CD4-positive, alpha-beta T cell treated with Interleukin-21 for 1 hour (primary cell): ENCODE data around the gene AFF1.
"Not testable (repeated sequence)": the region's sequence is repeated elsewhere in the genome, so short reads cannot be mapped to it uniquely, and the experiment has no call there.

Experiments
- DNase-seq: peaks from one replicate; pipeline ENCODE4 v3.0.0-alpha.2; 2020

AFF1 gene

DNA sequence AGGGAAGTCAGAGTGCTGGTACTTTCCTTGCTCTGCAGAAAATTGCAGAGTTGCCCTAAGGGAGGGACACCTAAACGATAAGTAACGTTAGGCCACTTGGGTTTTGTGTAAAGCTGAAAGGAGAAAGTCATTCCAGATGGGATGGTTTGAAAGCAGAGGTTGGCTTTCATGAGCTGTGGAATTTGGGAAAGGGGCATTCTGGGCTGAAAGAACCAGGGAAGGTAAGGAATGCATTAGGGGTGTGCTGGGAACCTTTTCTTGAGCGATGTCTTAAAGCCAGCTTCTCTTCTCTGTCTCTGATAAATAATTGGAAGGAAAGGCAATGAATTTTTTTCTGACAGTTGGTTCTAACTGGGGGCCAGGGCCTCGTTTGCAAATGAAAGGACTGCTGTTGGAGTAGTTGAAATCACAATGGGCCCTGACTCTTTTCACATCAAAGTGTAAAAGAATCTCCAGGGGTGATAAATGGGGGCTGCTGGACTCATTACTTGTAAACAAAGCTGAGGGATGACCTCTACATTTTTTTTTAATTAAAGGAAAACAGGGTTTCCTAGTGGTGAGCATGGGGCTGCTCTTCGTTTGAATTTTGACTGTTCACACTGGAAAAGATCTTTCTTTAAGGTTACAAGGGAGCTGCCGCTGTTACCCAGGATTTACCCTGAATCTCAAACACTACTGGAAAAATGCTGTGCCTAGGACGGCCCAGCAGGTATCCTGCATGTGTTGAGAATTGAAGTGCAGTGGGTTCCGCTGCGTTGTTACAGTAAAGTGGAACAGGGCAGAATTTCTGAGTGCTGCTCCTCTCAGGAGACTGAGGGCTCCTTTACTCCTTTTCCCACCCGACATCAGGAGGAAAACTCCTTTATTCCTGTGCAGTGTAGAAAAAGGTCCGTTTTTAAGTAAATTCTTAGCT is 25.0 kb downstream of the AFF1 start:
- DNase-seq: no peak

DNA sequence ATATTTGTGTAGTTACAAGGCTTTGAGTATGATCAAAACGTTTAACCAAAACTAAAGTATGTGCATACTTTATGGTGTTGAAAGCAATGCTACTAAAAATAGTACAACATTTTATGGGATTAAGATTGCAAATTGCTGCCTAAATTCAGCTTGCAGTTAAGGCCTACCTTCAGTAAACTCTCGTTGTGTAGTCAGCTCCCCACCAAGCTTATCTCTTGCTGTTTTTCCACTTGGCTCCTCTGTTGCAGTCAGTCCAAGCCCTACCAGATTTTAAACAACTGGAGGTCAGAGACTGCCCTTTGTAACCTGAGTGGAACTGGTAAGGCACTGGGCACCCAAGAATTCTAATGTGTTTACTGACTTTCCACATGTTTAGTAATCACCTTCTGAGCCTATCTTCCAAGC is 25.7 kb downstream of the AFF1 start:
- DNase-seq: no peak

DNA sequence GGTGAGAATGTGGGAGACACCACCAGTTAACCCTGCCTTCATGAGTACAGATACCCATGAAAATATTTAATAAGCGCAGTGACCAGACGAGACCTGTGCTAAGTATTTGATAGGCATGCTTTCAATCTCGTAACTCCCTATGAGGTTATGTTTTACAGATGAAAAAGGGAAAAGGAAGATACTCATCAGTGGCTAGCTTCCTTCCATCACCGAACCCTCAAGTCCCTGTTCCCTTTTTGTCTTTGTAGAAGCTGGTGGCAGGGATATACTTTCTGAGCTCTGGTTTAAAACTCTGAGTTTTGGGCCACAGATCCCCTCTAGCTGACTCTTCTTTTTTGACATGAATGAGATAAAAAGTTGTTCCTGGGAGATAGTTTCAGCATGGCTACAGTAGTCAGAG is 26.3 kb downstream of the AFF1 start:
- no peak for DNase-seq

DNA sequence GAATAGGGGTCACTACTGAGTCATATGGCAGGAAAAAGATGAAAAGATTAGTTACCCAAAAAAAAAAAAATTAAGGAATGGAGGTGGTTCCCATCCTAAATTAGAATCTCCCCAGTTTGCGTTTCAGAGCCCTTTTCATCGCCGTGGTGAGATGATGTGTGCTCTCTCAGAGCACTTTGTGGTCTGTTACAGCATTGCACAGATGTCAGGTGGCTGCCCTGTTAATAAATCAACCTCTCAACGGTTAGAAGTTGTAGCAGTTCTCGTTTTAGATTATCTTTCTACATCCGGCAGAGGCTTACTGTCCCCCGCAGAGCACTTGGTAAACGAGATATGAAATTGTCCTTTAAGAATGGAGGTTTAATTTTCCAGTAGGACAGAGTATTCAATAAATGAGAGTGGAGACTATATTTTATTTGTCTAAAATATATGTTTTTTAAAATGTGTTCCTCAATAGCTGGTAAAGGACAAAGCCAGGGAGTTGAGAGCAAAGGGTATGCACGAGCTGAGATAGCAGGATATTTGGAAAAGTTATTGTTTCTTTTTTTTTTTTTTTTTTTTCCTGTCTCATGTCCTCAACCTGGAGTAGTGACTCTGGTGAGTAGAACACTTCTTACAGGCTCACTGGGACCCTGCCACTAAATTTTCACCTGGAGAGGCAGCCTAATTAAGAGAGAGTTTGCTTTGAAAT is 26.9 kb downstream of the AFF1 start:
- DNase-seq: no peak

DNA sequence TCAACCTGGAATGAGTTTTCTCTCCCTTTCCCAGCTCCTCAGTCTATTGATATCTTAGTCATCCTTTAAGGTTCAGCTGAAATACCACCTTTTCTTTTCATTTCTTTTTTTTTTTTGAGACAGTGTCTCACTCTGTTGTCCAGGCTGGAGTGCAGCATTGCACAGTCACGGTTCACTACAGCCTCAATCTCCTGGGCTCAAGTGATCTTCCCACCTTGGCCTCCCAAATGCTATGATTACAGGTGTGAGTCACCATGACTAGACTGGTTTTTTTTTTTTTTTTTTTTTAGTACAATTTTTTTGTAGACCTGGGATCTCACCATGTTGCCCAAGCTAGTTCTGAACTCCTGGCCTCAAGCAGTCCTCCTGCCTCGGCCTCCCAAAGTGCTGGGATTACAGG is 28.9 kb downstream of the AFF1 start:
- DNase-seq: no peak

DNA sequence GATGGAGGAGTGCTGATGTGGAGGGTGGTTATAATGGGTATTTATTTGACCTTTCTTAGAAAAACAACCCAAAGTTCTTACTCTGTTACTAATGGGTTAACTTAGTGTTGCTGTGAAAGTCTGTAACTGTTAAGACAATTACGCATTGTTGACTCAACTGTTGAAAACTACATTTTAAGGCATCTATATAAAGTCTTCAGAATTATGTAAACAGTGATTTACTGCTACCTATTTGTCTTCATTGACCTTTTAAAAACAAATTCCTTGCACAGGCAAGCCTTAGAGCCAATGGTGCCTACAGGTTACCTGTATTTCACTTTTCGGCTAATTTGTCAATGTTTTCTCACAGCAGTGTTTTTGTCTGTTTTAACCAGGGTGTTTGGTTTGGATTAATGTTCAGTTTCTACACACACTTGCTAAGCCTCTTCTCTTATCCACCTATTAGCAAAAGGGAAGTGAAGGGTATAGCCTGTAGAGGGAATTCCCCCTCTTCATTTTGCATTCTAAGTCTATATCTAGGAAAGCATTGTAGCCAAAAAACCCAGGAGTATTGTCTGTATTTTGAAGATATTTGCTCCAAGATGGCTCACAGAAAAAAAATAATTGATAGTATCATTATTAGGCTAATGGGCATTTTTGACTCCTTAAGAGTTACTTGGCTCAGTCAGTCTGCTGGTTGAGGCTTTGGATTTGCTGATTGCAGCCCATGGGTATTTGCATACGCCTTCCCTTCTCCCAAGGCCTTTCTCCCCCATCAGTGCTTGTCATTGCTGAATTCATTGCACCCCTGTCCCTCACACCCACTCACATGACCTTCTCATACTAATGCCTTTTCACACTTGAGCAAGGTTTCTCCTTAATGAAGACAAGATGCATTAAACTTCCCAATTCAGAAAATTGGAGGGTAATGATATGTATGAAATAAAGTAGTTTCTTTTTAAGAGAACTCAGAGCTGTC is 30.5 kb downstream of the AFF1 start:
- no peak for DNase-seq

DNA sequence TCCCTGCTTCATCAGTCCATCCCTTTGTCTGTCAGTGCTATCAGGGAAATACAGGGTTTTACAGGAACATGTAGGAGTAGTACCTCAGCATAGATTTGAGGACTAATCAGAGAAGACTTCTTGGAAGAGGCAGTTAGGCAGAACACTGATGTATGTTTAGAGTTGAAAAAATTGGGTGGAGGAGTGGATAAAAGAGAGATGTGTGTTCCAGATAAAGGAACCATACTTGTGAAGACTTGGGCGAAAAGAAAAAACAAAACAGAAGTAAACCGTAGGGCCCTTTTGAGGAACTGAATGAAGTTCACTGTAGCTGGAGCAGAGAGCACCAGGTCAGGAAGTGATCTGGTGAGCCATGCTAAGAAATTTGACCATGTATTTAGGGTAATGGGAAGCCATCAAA is 32.3 kb downstream of the AFF1 start:
- no peak for DNase-seq

DNA sequence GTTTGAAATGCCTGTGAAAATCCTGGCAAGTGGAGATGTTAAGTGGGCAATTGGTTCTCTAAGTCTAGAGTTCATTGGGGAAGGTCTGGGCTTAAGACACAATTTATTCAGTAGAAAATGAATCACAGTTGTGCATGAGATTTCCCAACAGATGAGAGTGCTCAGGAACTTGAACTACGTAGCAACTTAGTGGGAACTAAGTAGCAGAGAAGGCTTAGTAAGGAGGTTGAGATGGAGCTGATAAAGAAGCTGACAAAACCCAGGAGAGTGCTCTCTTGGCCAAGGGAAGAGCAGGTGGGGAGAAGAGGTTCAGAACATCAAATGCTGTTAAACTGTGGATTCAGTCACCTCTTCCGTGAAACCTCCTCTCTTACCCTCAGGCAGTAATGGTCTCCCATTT is 33.0 kb downstream of the AFF1 start:
- DNase-seq: no peak

DNA sequence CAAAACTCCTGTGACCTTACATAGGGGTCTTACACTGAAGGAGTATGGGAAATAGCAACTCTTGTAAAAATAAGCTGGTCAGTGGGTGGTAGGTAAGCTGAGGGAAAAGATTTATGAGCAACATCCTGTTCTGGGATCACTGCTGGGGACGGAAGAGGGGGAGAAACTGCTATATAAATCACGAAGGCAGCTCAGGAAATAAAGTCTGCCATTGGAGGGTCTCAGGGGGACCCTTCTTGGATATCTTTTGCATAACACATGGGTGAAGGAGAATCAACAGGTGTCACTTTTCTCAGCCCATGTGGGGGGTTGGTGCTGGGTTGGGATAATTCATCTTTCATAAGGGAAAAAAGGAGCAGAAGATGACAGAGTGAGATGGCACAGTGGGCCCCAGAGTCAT is 33.7 kb downstream of the AFF1 start:
- no peak for DNase-seq

DNA sequence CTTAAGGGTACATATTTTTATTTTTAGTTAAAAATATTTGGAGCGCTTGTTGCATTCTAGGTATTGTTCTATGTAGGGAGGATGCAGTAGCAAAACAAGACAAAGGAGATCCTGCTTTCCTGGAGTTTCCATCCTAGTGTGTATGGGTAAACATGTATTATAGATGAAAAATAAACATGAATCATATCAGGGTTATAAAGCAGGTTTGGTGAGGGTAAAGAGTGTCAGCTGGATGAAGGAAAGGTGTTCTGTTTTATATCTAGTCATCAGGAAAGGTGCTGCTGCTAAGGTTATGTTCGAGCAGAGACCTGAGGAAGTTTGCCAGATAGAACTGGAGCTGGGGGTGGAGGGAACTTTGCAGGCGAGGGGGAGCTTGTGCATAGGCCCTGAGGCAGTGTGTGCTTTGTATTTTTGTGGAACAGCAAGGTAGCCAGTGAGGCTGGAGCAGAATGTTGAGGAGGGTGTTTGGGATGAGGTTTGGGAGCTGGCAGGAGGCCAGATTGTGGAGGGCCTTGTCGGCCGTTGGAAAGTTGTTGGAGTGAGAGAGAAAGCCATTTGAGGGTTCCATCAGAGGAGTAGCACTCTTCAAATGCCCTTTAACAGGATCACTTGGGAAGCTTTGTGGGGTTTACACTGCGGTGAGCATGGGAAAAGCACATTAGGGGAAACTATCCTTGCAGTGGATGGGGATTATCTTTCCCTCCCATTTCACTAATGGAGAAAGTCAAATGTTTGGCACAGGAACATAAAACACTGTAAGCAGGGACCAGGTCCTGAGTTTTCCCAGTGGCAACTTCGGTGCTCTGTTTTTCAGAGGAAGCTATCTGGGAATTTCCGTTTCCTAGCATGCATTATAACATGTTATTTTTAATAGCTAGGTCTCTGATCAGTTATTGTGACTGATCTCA is 35.9 kb downstream of the AFF1 start:
- DNase-seq: no peak

DNA sequence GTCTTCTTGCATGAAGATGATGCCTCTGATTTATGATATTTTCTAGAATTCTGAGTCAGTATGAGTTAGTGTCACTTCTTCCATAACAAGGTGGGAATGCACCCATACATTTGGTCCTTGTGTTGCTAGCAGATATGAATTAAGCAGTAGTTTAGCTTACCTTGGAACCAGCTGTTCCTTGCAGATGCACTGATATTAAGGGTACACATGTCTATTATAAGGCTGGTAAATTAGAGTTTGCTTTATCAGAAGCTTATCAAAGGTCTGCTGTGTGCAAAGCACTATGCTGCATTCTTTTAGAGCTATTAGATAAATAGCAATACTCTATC is 36.5 kb downstream of the AFF1 start:
- DNase-seq: no peak

DNA sequence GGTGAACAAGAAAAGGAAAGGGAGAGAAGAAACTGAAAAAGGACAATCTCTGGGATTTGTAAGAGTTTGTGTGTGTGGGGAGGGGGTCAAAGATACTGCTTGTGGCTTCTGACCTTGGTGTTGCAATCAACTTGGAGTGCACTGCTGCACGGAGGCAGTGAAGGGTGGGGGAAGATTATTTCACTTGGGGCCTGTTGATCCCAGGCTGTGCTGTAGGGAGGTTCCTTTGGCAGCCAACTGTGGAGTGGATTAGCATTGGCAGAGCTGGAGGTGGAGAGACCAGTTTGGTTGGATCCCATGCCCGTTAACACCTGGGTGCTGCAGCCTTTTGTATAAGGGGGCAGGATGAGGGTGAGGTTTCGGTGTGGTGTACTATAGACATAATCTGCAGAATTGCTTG is 38.2 kb downstream of the AFF1 start:
- no peak for DNase-seq

DNA sequence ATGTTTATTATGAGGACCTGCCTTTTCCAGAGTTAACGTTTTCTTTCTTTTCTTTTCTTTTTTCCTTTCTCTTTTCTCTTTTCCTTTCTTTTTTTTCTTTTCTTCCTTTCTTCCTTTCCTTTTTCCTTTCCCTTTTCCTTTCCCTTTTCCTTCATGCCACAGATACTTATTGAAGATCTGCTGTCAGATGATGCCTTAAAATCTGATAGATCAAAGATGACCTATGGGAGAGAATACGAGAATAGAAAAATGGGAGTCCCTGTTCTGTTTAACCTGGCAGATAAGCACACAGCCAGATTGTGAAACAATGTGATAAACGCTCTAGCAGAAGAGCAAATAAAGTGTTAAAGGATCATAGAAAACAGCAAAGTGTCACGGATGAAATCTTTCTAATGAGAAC is 38.9 kb downstream of the AFF1 start:
- no peak for DNase-seq

DNA sequence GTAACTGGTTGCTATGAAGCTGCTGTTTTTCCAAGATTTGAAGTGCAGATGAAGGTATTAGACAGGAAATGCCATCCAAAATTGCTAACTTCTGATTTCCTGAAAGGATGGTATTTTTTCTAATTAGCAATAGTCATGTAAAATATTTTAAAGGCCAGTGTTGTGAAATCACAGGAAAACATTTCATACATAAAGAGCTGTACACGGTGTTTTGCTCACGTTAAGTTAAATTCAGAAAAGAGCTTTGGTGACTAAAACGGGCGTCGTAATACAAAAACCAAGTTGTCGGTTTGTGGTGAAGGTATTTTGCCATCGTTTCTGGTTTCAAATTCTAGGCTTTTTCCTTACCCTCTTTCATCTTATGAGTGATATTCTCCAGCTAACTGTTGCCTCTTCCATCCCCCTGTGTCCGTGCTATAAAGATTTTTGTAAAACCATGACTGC is 39.8 kb downstream of the AFF1 start:
- no peak for DNase-seq

DNA sequence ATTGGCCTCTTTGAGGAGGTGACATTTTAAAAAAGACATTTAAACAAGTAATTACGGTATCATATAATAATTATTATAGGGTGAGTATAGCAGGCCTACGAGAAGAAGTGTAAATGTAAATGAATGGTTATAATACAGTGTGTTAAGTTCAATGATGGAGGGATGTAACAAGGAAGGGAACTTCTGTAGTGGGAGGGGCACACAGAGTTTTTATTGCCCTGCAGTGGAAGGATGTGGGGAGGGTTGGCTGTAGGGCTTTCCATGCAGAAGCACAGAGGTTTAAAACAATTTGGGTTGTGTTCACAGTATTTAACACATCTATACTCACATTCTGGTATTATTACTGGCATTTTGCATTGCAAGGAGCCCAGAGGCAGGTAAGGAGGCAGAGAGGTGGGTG is 41.1 kb downstream of the AFF1 start:
- DNase-seq: no peak

DNA sequence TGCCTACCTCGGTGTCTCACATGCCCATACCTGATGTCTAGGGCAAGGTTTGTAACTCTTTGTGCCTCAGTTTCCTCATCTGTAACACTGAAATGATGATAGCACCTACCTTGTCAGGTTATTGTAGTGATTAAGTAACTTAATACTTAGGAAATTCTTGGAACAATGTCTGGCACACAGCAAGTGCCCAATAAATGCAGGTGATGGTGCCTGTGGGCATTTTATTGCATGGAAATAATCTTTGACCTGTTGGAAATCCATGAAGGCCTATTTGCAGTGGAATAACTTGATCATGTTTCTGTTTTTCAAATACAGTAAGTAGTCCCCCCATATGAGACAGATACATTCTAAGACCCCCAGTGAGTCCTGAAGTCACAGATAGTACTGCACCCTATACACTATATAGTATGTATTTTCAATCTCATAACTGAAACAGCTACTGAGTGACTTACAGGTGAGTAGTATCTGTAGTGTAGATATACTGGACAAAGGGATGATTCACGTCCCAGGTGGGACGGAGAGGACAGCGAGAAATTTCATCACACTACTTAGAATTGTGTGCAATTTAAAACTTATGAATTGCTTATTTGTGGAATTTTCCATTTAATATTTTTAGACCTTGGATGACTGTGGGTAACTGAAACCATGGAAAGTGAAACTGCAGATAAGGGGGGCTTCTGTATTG is 42.1 kb downstream of the AFF1 start:
- DNase-seq: no peak

DNA sequence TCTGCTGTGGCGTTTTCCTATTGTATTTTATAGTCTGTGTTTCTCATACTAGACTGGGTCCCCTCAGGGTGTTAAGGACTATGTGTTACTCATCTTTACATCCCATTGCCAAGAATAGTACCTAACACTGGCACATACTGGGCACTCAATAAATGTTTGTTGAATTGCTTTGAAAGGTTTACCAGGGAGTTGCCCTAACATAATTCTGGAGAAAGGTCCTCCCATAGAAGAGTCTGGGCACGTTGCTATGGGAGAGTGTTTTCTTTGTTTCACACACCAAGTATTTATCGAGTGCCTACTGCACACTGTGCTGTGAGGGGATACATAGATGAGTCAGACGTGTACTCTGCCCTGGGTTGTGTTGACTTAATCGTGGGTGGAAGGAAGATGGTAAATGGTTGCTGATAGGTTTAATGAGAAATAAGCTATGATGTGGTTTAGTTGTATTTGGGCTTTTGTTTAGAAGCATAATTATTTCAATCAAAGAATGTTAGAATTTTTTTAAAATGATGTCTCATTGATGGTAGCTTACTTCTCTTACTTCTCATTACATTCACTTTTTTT is 42.9 kb downstream of the AFF1 start:
- DNase-seq: no peak

DNA sequence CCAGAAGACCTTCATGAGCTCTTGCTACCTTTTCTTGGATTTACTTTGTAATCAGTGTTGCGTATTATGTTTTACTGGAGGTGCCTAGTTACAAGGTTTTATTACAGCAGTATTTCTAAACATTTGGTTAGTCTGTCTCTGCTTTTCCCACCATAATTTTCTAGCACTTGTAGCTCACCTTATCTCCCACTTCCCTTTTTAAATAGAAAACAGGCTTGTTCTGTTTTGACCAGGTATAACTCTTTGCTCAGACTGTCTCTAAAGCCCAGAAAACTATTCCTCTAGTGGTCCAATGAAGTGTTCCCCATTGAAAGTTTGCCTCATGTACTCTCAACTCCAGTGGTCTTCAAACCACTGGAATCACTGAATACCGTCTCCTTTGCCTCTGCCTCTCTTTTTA is 43.9 kb downstream of the AFF1 start:
- no peak for DNase-seq

DNA sequence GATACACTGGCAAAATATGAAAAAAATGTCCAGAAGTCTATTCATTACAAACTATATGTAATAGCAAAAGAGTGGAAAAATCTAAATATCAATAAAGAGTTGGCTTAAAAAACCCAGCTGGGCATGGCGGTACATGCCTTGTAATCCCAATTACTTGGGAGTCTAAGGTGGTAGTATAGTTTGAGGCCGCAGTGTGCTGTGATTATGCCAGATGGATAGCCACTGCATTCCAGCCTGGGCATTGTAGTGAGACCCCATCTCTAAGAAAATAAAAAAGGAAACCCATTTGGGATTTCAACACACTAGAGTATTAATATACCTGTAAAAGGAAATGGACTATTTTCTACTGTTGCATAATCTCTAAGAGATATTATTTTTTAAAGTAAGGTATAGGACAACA is 45.4 kb downstream of the AFF1 start:
- DNase-seq: no peak

DNA sequence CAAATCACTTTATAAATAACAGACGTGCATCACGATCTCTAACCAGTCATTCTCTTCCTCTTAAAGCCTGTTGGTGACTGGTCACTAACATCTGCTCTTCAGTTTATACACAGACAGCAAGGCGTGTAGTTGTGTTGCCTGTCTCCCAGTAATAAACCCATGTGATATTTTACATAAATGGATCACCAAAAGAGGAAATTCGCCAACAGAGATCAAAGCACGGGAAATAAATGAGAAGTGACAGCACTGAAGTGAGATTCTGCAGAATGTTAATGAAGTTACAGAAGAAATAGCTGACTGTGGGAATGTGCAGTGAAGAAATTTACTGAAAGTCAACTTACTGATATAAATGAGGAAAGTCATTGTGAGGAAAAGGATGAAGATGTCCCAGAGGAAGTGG is 47.0 kb downstream of the AFF1 start:
- DNase-seq: peak; percentile 19

DNA sequence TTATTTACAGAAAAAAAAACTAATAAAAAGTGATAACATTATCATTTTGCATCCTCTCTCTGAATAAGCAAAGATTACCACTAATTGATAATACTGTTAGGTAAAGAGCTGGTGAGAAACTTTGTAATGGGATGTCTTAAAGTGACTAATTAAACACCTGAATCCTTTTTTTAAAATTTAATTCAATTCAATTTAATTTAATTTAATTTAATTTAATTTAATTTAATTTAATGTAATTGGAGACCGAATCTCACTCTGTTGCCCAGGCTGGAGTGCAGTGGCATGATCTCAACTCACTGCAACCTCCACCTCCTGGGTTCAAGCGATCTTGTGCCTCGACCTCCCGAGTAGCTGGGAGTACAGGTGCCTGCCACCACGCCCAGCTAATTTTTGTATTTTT is 51.0 kb downstream of the AFF1 start:
- DNase-seq: not testable (repeated sequence)
